AG04449 (cell line): ENCODE data around the gene SMIM22.

Experiments
- CTCF ChIA-PET: fragments of 350-600 bp; formaldehyde crosslinking; extraction: SDS; loops from one replicate; lab custom pipeline; 2021; ENCODE audit warnings: antibody characterized with exemption; lab: Yijun Ruan, JAX
- POLR2A ChIA-PET: fragments of 400-600, 350-600 bp; formaldehyde crosslinking; extraction: SDS; loops from one replicate; lab custom pipeline; 2020; ENCODE audit warnings: antibody characterized with exemption, inconsistent platforms; lab: Yijun Ruan, JAX
- DNase-seq: peaks from one replicate; pipeline ENCODE4 v3.0.0-alpha.2; 2010; ENCODE audit warnings: low read depth, low spot score
- H3K4me3 ChIP-seq: 2 replicates; pipeline ENCODE4 v1.5.1; 2011; ENCODE audit warnings: low read depth, mild to moderate bottlenecking, control low read depth, low read length
- TF ChIP-seq, protein P1 (sequence below): IDR thresholded peaks from one replicate; pipeline ENCODE4 v1.5.1; 2011; ENCODE audit warnings: mild to moderate bottlenecking, moderate library complexity, low read length, control low read depth, inconsistent platforms; ENCODE audit not compliant: insufficient read depth; ENCODE audit errors: missing control alignments

Gene SMIM22

DNA sequence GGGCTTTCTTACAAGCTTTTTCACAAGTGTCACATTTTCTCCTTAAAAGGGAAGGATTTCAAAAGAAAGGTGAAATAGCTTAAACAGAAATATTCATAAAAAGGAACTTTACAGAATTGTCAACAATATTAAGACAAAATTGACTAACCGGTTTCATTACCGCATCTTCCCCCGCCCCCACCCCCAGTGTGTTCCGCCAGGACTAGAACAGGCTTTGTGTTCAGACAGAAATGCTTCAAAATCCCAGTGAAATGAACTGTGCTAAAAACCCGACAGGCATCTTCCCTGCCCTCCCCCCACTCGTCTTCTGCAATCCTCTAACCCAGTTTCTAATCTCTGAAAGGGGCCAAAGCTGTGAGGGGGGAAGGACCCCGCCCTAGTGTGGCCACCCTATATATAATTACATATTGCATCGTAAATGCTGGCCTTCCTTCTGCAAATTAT lies 8.3 kb downstream of the SMIM22 start:
- CTCF ChIA-PET = interaction anchor here (2.0 kb wide), 1 partner anchor 152 kb away, joined by 15 read pairs; no protein-coding TSS in a partner anchor
- POLR2A ChIA-PET = interaction anchor here (0.6 to 2.1 kb wide), 4 partner anchors 19 to 71 kb away, joined by 3 to 8 read pairs (median 3); partner anchors contain the start of genes ANKS3 and DNAAF8
- no peak overlapping the region for H3K4me3 ChIP-seq
- no peak for DNase-seq
- TF ChIP-seq, protein P1, sequence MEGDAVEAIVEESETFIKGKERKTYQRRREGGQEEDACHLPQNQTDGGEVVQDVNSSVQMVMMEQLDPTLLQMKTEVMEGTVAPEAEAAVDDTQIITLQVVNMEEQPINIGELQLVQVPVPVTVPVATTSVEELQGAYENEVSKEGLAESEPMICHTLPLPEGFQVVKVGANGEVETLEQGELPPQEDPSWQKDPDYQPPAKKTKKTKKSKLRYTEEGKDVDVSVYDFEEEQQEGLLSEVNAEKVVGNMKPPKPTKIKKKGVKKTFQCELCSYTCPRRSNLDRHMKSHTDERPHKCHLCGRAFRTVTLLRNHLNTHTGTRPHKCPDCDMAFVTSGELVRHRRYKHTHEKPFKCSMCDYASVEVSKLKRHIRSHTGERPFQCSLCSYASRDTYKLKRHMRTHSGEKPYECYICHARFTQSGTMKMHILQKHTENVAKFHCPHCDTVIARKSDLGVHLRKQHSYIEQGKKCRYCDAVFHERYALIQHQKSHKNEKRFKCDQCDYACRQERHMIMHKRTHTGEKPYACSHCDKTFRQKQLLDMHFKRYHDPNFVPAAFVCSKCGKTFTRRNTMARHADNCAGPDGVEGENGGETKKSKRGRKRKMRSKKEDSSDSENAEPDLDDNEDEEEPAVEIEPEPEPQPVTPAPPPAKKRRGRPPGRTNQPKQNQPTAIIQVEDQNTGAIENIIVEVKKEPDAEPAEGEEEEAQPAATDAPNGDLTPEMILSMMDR = no peak

DNA sequence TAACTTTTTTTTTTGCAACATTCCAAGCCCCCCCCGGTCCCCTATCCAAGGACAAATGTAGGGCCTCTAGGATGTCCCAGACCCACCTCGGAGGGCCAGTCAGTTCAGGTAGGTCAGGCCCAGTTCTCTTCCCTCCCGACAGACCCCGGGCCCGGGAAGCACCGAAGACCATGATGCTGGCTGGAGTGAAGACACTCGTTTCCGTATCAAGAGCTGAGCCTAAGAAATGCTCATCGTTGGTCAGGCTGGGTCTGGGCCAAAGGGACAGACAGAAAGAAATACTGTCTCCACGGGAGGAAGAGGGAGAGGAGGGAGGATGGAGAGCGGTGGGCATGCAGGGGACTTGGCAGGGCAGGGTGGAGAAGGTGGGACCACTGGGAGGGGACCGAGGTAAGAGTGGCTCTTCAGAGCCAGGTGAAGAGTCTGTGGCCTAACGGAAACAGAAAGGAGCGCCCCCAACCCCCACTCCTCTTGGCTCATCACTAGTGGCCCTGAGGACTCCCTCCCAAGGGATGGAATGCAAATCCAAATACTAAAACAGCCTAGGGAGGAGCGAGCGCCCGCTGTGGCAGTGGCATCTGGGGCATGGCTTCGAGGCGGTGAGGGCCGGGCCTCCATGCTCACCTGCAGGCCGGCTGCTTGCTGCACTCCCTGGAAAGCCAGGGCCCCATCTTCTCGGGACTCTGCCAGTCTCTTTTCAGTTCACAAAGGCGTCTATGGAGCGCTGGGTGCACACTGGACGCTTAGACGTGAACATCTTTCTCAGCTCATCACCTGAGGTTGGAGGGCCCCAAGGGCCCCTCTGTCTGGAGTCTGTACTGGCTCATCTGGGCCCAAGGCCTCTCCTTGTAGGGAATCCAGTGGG lies 9.0 kb downstream of the SMIM22 start:
- DNase-seq = no peak
- POLR2A ChIA-PET = interaction anchor here (0.6 kb wide), 1 partner anchor 18 kb away, joined by 3 read pairs; no protein-coding TSS in a partner anchor

DNA sequence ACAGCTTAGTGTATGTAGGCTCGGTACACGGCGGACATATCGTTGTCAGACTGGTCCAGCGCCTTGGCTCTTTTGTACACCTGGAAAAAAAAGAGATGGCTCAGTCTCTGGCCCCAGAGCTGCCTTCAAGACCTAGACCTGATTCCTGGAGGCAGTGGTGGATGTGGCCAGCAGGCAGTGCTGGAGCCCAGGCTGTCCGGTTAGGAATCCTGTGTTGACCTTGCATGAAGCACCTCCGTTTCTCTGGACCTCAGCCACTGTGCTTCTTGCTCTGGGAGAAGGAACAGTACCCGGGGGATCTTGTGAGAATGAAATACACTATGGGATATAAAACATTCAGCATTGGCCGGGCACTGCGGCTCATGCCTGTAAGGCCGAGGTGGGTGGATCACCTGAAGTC lies 10.1 kb downstream of the SMIM22 start:
- ChIA-PET CTCF (interaction anchor here (1.2 kb wide), 1 partner anchor 151 kb away, joined by 3 read pairs; no protein-coding TSS in a partner anchor), POLR2A (no interaction called here)
- TF ChIP-seq, protein P1 = no peak
- H3K4me3 ChIP-seq = no peak overlapping the region
- no peak for DNase-seq

More for the DNA sequence above, 9.0 kb downstream of the SMIM22 start:
- no peak overlapping the region for H3K4me3 ChIP-seq
- TF ChIP-seq, protein P1 = no peak
- CTCF ChIA-PET = no interaction called here

- CTCF ChIA-PET = interaction anchor here (1.2 kb wide), 1 partner anchor 150 kb away, joined by 3 read pairs; no protein-coding TSS in a partner anchor
- TF ChIP-seq, protein P1 = no peak
- POLR2A ChIA-PET = no interaction called here
- DNase-seq = no peak
- no peak overlapping the region for H3K4me3 ChIP-seq
Observed at GRCh38 chr16:4806280-4806679, 11.1 kb downstream of the SMIM22 start.

DNA sequence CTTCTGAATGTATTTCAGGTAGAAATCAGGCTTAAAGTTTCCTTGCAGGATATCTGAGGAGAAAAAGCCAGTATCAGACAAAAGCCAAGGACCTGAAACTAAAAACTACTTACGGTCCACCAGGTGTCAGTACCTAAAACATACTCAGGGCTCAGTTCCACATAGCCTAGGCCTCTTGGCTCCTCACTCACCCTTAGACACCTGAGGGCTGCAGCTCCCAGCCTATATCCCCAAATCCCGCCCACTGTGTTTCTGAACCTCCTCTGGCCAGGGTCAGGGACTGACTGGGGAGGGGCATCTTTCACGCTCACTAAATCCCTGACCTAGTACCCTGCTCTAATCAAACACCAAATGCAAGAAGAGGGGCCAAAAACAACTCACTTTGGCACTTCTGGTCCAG lies 16.1 kb downstream of the SMIM22 start:
- TF ChIP-seq, protein P1 = no peak
- no peak for DNase-seq
- H3K4me3 ChIP-seq = no peak overlapping the region
- ChIA-PET POLR2A (no interaction called here), CTCF (no interaction called here)

- ChIA-PET POLR2A (no interaction called here), CTCF (no interaction called here)
- TF ChIP-seq, protein P1 = no peak
- DNase-seq = no peak
- H3K4me3 ChIP-seq = no peak overlapping the region
Observed at GRCh38 chr16:4811773-4812172, 16.6 kb downstream of the SMIM22 start.
